ENCODE results near the gene CCNL1.

CCNL1 gene

GRCh38 chr3:157116017-157116416, 43.9 kb downstream of the CCNL1 start:
- TF ChIP-seq ZNF70 (CRISPR knock-in tag; IDR thresholded peaks at IDR 0.05) (no peak), SNAI2 (CRISPR knock-in tag; IDR thresholded peaks at IDR 0.05) (no peak), POU6F1 (CRISPR knock-in tag; IDR thresholded peaks at IDR 0.05; ENCODE audit: borderline replicate concordance, low read depth) (no peak), GLIS3 (CRISPR knock-in tag; IDR thresholded peaks at IDR 0.05) (no peak), PPARA (CRISPR knock-in tag; IDR thresholded peaks at IDR 0.05; ENCODE audit: borderline replicate concordance) (no peak), PATZ1 (CRISPR knock-in tag; IDR thresholded peaks at IDR 0.05; ENCODE audit: borderline replicate concordance) (no peak)
- no peak for ATAC-seq

GRCh38 chr3:157115069-157116006, 44.6 kb downstream of the CCNL1 start:
- no peak for TF ChIP-seq ZFP3 (CRISPR knock-in tag; IDR thresholded peaks at IDR 0.05)
- TF ChIP-seq SNAI2 (CRISPR knock-in tag; IDR thresholded peaks at IDR 0.05): no peak
- no peak for TF ChIP-seq ZNF565 (CRISPR knock-in tag; conservative IDR thresholded peaks at IDR 0.05; ENCODE audit: low read depth)
- ATAC-seq: peak; percentile 73

GRCh38 chr3:157113832-157114505, 46.0 kb downstream of the CCNL1 start:
- no peak for TF ChIP-seq ZNF565 (CRISPR knock-in tag; conservative IDR thresholded peaks at IDR 0.05; ENCODE audit: low read depth)
- ATAC-seq: peak; percentile 42; the same call in 1 of the 3 replicates

- no peak for ATAC-seq
- TF ChIP-seq SNAI2 (CRISPR knock-in tag; IDR thresholded peaks at IDR 0.05) (no peak), TCF4 (CRISPR knock-in tag; IDR thresholded peaks at IDR 0.05; ENCODE audit: borderline replicate concordance) (no peak), ESRRG (CRISPR knock-in tag; IDR thresholded peaks at IDR 0.05) (no peak), OSR1 (CRISPR knock-in tag; IDR thresholded peaks at IDR 0.05) (no peak), ZNF565 (CRISPR knock-in tag; conservative IDR thresholded peaks at IDR 0.05; ENCODE audit: low read depth) (no peak), TSHZ2 (CRISPR knock-in tag; IDR thresholded peaks at IDR 0.05) (no peak), ZFP3 (CRISPR knock-in tag; IDR thresholded peaks at IDR 0.05) (no peak), ZNF70 (CRISPR knock-in tag; IDR thresholded peaks at IDR 0.05) (no peak), TOX (CRISPR knock-in tag; IDR thresholded peaks at IDR 0.05; ENCODE audit: borderline replicate concordance) (no peak), GLIS3 (CRISPR knock-in tag; IDR thresholded peaks at IDR 0.05) (no peak), RARB (CRISPR knock-in tag; IDR thresholded peaks at IDR 0.05) (no peak), ISL1 (CRISPR knock-in tag; IDR thresholded peaks at IDR 0.05) (no peak), ZNF8 (CRISPR knock-in tag; IDR thresholded peaks at IDR 0.05) (no peak), ARNTL (CRISPR knock-in tag; IDR thresholded peaks at IDR 0.05; ENCODE audit: borderline replicate concordance, low read depth) (no peak), ZC3H10 (CRISPR knock-in tag; IDR thresholded peaks at IDR 0.05) (no peak)
Observed at GRCh38 chr3:157112536-157112935, 47.4 kb downstream of the CCNL1 start.

- TF ChIP-seq RARB (CRISPR knock-in tag; IDR thresholded peaks at IDR 0.05) (no peak), ZFP3 (CRISPR knock-in tag; IDR thresholded peaks at IDR 0.05) (no peak), CSDC2 (CRISPR knock-in tag; IDR thresholded peaks at IDR 0.05) (no peak), ZFP30 (CRISPR knock-in tag; IDR thresholded peaks at IDR 0.05) (no peak), ZNF565 (CRISPR knock-in tag; conservative IDR thresholded peaks at IDR 0.05; ENCODE audit: low read depth) (no peak), TSHZ2 (CRISPR knock-in tag; IDR thresholded peaks at IDR 0.05) (no peak)
- ATAC-seq: no peak
Observed at GRCh38 chr3:157111518-157111917, 48.4 kb downstream of the CCNL1 start.
